SJSA1 (cell line): ENCODE data around the gene DOK5. TPM values are rescaled to one million over a fixed set of nuclear protein-coding genes. Genes with fewer than 3 reads are reported as not detected.
"Not testable (repeated sequence)": the region's sequence is repeated elsewhere in the genome, so short reads cannot be mapped to it uniquely, and the experiment has no call there.

Experiments
- DNase-seq, 2 experiments: peaks; one replicate each; pipeline ENCODE4 v3.0.0-alpha.2; 2015 to 2020; ENCODE audit warnings: low spot score in 2 of 2, low read depth in 1 of 2
- H3K27ac ChIP-seq: fragments of 250-450 bp; sonication (Bioruptor Pico); 2 replicates; pipeline ENCODE4 v1.5.1; 2020; ENCODE audit warnings: mild to moderate bottlenecking, moderate library complexity
- H3K27me3 ChIP-seq: fragments of 250-450 bp; sonication (Bioruptor Pico); replicated peaks from 2 replicates; pipeline ENCODE4 v1.5.1; 2020; ENCODE audit warnings: mild to moderate bottlenecking, moderate library complexity
- H3K36me3 ChIP-seq: fragments of 250-450 bp; sonication (Bioruptor Pico); 2 replicates; pipeline ENCODE4 v1.5.1; 2020; ENCODE audit warnings: mild to moderate bottlenecking
- H3K4me1 ChIP-seq: fragments of 250-450 bp; sonication (Bioruptor Pico); replicated peaks from 2 replicates; pipeline ENCODE4 v1.6.1; 2021; ENCODE audit warnings: mild to moderate bottlenecking
- H3K4me3 ChIP-seq: fragments of 250-450 bp; sonication (Bioruptor Pico); 2 replicates; pipeline ENCODE4 v1.5.1; 2020; ENCODE audit warnings: mild to moderate bottlenecking
- H3K9me3 ChIP-seq: fragments of 250-450 bp; sonication (Bioruptor Pico); replicated peaks from 2 replicates; pipeline ENCODE4 v1.5.1; 2020; ENCODE audit warnings: mild to moderate bottlenecking
- total RNA-seq: library from RNA; depleted of rRNA; stranded (reverse); fragments of >200 nt; shearing (Covaris generic); gene quantifications from 2 replicates; pipeline ENCODE4 v1.2.3, GENCODE V29; 2014

The DOK5 gene
- total RNA-seq, 1 experiment from 2014 or later, result 0.63 TPM

DNA sequence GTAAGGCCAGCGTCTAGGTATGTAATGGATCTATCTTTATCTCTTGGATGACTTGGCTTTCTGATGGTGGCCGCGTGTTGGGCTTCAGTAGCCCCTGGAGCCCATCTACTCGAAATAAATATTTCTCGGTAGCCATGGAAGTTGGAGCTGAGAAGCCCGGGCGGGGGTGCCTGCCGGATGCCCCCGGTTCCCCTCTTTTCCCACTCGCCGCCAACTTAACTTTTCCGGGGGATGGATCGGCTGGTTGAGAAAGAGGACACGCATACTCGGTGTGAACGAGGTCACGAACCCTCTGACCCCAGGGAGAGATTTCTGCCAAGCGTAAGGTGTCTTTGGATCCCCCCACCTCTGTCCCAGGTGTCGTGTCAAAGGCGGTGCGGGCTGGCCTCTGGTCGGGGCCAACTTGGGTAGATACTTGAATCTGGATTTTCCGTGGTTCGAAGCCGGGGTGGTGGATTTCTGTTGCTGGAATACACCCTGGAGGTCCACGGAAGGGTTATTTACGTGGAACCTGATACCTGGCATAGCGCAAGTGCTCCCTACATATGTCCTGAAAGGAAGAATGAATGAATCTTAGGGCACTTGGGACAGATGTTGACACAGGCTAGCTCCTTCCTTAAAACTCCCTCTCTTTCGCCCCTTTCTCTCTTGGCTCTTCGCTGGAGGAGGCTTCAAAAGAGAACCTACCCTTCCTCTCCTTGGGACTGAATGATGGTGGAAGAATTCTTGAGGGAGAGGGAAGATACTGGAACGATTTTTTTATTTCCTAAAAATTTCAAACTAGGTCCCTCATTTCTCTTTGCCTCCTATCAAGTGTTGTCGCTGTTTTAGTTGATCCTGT is 996 bp downstream of the DOK5 start:
- peak overlapping the region; percentile 29 for H3K4me3 ChIP-seq
- no peaks in the 10 kb centered on the region for H3K36me3 ChIP-seq
- H3K9me3 ChIP-seq, result no peaks in the 10 kb centered on the region
- no peak overlapping the region for H3K27ac ChIP-seq
- DNase-seq, result no peak
- 0 out of 2 replicates have a peak, but pooled peaks cover 5% of the 10 kb centered on the region for H3K4me1 ChIP-seq
- peaks cover 44% of the 10 kb centered on the region for H3K27me3 ChIP-seq

- no peak overlapping the region for H3K27ac ChIP-seq
- no peaks in the 10 kb centered on the region for H3K9me3 ChIP-seq
- H3K27me3 ChIP-seq, result peaks cover 44% of the 10 kb centered on the region
- no peaks in the 10 kb centered on the region for H3K36me3 ChIP-seq
- no peak for DNase-seq
- H3K4me3 ChIP-seq, result no peak overlapping the region
- 0 out of 2 replicates have a peak, but pooled peaks cover 5% of the 10 kb centered on the region for H3K4me1 ChIP-seq
These were observed 2.0 kb downstream of the DOK5 start for GRCh38 chr20:54477191-54477955.

DNA sequence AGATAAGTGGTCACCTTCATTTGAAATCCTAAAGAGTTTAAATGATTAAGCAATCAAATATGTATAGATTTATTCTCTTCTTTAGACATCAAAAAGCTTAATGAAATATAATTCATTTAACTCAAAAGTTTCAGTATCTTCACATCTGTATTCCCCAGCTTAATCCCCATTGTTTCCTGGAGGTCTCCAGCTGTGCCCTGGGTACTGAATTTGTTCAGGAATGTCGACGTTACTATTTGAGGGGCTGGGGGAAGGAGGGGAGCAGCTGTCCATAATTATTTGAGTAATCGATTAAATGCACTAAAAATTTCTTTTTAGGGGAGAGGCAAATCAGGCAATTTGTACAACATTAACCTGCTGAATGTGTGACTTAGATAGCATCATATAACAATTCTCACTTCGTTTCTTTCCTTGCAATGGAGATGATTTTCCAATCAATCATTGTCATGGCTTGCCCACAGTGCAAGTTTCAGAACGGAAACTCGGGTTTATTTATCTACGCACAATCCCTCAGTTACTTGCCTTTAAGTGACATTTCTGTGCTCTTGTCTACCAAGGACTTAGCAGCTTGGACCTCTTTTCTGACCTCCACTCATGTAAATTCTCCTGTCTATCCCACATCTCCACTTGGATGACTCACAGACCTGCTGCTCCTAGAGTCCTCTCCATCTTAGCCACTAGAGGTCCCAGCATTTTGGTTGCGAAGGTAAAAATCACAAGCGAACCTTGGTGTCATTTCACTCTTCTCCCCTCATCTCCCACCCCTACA is 3.9 kb downstream of the DOK5 start:
- Histone ChIP-seq H3K9me3 (no peaks in the 10 kb centered on the region), H3K4me3 (no peak overlapping the region), H3K4me1 (0 out of 2 replicates have a peak, but pooled peaks cover 5% of the 10 kb centered on the region), H3K27me3 (peaks cover 34% of the 10 kb centered on the region), H3K36me3 (no peaks in the 10 kb centered on the region), H3K27ac (no peak overlapping the region)
- DNase-seq, result no peak

- peaks cover 31% of the 10 kb centered on the region for H3K27me3 ChIP-seq
- H3K4me1 ChIP-seq, DNase-seq, H3K9me3 ChIP-seq, H3K4me3 ChIP-seq, H3K36me3 ChIP-seq, H3K27ac ChIP-seq: not testable (repeated sequence)
These were observed 4.5 kb downstream of the DOK5 start for GRCh38 chr20:54479937-54480336.

DNA sequence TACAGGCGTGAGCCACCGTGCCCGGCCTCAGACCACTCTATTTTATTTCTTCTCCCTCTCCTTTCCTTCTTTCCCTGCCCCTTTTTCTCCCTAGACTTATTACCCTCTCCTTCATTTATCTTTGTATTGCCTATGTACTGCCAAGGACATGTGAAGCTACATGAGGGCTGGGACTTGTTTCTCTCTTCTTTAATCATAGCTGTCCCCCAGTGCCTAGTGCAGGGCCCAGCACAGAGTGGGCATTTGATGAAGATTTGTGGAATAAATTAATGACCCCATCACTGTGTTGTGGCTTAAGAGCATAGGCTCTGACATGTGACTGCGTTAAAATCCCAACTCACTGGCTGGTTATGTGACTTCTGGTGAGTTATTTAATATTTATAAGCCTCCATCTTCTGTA is 6.0 kb downstream of the DOK5 start:
- Histone ChIP-seq H3K4me1 (no peaks in the 10 kb centered on the region), H3K27ac (no peak overlapping the region), H3K9me3 (no peaks in the 10 kb centered on the region), H3K36me3 (no peaks in the 10 kb centered on the region), H3K27me3 (peaks cover 19% of the 10 kb centered on the region), H3K4me3 (no peak overlapping the region)
- DNase-seq, result no peak

DNA sequence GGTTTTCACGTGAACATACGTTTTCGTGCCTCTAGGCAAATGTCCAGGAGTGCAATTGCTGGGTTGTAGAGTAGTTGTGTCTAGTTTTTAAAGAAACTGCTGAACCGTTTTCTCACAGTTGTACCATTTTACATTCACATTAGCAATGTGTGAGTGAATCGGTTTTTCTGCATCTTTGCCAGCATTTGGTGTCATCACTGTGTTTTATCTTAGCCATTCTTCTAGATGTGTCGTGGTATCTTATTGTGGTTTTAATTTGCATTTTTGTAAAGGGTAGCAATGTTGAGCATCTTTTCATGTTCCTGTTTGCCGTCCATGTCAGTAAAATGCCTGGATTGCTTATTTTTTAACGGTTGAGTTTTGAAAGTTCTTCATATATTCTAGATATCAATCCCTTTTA is 10.2 kb downstream of the DOK5 start:
- Histone ChIP-seq H3K9me3 (no peaks in the 10 kb centered on the region), H3K4me1 (no peaks in the 10 kb centered on the region), H3K36me3 (no peaks in the 10 kb centered on the region), H3K4me3 (no peak overlapping the region), H3K27me3 (no peaks in the 10 kb centered on the region), H3K27ac (no peak overlapping the region)
- no peak for DNase-seq

DNA sequence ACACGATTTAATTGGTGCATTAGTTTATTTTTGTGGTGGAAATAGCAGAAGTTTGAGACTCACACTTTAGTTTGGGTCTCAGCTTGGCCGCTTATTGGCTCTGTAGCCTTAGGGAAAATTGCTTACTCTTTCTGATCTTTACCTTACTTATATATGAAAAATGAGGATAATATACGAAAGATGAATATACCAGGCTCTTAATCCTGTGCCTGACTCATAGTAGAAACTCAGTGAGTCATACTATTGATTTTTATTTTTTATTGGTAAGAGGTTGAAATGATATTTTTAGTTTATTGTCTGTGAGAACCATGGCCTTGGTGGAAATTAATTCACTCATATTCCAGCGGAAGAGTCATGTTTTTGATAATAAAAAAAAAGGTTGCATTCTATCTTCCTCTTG is 11.2 kb downstream of the DOK5 start:
- Histone ChIP-seq H3K36me3 (no peaks in the 10 kb centered on the region), H3K4me3 (no peak overlapping the region), H3K27ac (no peak overlapping the region), H3K4me1 (no peaks in the 10 kb centered on the region), H3K27me3 (no peaks in the 10 kb centered on the region), H3K9me3 (no peaks in the 10 kb centered on the region)
- no peak for DNase-seq

DNA sequence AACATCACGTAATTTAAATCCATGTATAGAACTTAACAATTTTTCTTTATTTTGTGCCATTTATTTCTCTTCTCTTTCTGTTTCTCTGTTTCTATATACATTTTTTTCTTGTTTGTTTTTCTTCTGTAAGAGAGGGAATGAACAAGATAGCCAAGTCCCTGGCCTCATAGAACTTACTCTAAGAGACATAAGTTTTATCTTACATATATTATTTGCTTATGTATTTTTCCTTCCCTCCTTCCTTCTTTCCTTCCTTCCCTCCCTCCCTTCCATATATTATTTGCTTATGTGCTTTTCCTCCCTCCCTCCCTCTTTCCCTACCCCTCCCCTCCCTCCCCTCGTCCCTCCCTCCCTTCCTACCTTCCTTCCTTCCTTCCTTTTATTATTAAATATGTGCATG is 13.0 kb downstream of the DOK5 start:
- DNase-seq, result no peak
- H3K27ac ChIP-seq, result no peak overlapping the region
- no peaks in the 10 kb centered on the region for H3K36me3 ChIP-seq
- no peaks in the 10 kb centered on the region for H3K9me3 ChIP-seq
- no peaks in the 10 kb centered on the region for H3K4me1 ChIP-seq
- H3K4me3 ChIP-seq, result no peak overlapping the region
- H3K27me3 ChIP-seq, result no peaks in the 10 kb centered on the region

DNA sequence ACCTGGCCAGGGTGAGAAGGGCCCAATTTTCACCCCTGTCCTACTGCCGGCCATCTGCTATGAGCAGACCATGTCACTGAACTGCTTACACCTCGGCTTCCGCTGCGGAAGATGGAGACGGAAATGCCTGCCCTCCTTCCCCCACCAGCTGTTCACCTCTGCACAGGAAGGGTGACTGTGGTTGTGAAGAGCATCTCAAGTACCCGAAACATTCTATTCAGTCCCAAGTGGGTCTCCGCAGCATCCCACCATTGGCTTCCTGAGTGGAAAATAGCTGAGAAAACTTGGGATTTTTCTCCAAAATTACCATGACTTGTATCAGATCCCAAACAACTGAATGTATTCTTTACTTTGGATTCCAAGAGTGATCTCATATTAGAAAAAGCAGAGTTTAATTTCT is 16.1 kb downstream of the DOK5 start:
- Histone ChIP-seq H3K9me3 (no peaks in the 10 kb centered on the region), H3K27me3 (no peaks in the 10 kb centered on the region), H3K27ac (no peak overlapping the region), H3K36me3 (no peaks in the 10 kb centered on the region), H3K4me3 (no peak overlapping the region), H3K4me1 (no peaks in the 10 kb centered on the region)
- no peak for DNase-seq

DNA sequence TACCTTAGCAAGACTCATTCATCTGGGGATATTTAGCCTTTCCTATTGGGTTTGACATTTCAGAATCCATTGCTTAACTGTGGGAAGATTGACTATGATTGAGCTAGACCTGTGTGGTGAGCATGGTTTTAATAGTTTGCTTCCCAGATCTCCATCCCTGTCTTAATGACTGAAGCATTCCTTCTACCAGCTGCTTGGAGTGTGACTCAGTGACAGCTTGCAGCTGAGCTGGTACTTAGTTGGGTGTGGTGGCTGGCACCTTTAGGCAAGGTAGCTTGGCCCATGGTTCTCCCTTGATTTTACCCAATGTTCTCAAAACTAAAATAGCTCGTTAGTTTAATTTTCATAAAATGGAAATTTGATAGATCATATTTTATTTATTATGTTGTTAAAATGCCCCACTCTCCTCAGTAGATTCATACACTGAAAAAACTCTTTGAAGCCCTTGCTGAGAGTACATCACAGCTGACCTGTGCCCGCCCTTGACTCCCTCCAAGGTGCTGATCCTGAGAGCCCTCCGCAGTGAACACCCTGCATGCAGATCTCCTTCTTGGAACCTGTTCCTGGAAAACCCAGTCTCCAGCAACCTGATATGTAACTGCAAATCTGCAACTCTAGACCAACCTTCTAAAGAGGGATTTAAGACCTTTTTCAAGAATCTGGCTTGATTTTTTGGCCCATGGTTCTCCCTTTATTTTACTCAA is 19.1 kb downstream of the DOK5 start:
- no peaks in the 10 kb centered on the region for H3K27me3 ChIP-seq
- no peaks in the 10 kb centered on the region for H3K4me1 ChIP-seq
- H3K4me3 ChIP-seq, result no peak overlapping the region
- no peak overlapping the region for H3K27ac ChIP-seq
- H3K36me3 ChIP-seq, result no peaks in the 10 kb centered on the region
- no peak for DNase-seq
- H3K9me3 ChIP-seq, result no peaks in the 10 kb centered on the region

DNA sequence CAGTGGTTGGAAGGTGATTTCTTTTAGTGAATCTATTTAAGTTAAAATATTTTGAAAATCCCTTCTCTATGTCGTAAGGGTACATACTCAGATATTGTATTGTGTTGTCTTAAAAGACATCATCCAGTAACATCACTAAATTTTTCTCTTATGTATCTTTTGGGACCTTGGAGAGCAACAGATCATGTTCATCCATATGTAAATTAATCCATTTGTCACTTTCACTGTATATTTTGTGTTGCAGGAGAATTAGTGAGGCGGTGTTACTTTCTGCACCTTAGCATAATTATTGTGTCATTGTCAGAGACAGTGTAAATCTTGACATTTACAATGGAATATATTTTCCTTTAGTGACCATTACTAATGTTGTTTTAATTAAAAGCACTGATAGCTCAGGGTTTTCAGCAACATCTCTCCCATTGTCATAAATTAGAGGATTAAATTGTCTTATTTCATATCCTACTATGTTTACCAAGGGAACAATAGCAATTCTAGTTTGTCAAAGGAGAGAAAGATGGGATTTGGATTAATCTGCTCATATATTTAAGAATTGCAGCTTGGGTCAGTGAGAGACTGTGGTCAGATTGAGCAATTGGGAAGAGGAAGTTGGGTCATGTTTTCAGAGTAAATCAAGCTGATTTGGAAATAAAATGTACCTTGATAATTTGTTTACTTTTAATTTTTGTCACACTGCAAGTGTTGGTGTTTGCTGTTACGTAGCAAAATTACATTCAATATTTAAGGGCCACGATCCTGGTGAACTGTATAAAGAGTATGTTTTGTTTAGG is 22.7 kb downstream of the DOK5 start:
- Histone ChIP-seq H3K9me3 (no peaks in the 10 kb centered on the region), H3K36me3 (no peaks in the 10 kb centered on the region), H3K27ac (no peak overlapping the region), H3K27me3 (no peaks in the 10 kb centered on the region), H3K4me3 (no peak overlapping the region), H3K4me1 (no peaks in the 10 kb centered on the region)
- no peak for DNase-seq

DNA sequence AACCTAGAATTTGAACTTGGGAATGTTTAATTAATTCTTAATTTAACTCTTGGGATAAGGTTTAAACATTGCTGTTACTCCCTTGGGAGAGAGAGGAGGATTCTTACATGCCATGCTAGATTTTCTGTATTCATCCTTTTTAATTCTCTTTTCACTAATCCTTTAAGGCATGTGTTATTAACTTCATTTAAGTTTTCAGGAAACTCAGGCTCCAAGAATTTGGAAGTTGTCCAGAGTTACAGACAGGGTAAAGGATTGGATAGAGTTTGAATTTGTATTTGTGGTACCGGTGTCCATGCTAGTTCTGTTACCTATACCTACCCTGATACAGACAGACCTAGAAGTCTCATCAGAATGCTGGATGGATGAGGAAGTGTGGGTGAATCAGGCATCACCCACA is 23.7 kb downstream of the DOK5 start:
- H3K27ac ChIP-seq, result no peak overlapping the region
- no peaks in the 10 kb centered on the region for H3K27me3 ChIP-seq
- H3K4me1 ChIP-seq, result no peaks in the 10 kb centered on the region
- H3K36me3 ChIP-seq, result no peaks in the 10 kb centered on the region
- H3K4me3 ChIP-seq, result no peak overlapping the region
- H3K9me3 ChIP-seq, result no peaks in the 10 kb centered on the region
- no peak for DNase-seq

- Histone ChIP-seq H3K27me3 (no peaks in the 10 kb centered on the region), H3K9me3 (no peaks in the 10 kb centered on the region), H3K36me3 (no peaks in the 10 kb centered on the region), H3K4me1 (no peaks in the 10 kb centered on the region), H3K4me3 (no peak overlapping the region), H3K27ac (no peak overlapping the region)
- no peak for DNase-seq
These were observed 26.8 kb downstream of the DOK5 start for GRCh38 chr20:54502179-54502578.
